GM18861 (cell line): ENCODE results near the gene TAPBP.
"Not testable (repeated sequence)": the region's sequence is repeated elsewhere in the genome, so short reads cannot be mapped to it uniquely, and the experiment has no call there.

ENCODE experiments used
- ATAC-seq: cut with Tn5 transposase; IDR thresholded peaks from one replicate; pipeline ENCODE4 v1.9.1; 2021; ENCODE audit not compliant: unreplicated experiment

The TAPBP gene

DNA sequence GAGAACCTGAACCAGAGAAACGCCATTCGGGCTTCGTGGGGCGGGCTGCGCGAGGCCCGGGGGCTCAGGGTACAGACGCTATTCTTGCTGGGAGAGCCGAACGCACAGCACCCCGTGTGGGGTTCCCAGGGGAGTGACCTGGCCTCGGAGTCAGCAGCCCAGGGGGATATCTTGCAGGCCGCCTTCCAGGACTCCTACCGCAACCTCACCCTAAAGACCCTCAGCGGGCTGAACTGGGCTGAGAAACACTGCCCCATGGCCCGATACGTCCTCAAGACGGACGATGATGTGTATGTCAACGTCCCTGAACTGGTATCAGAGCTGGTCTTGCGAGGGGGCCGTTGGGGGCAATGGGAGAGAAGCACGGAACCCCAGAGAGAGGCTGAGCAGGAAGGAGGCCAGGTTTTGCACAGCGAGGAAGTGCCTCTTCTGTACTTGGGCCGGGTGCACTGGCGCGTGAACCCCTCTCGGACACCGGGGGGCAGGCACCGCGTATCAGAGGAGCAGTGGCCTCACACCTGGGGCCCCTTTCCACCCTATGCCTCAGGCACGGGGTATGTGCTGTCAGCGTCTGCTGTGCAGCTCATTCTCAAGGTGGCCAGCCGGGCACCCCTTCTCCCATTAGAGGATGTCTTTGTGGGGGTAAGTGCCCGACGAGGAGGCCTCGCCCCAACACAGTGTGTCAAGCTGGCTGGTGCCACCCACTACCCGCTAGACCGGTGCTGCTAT, 36.1 kb downstream of the TAPBP start:
- ATAC-seq, result no peak

DNA sequence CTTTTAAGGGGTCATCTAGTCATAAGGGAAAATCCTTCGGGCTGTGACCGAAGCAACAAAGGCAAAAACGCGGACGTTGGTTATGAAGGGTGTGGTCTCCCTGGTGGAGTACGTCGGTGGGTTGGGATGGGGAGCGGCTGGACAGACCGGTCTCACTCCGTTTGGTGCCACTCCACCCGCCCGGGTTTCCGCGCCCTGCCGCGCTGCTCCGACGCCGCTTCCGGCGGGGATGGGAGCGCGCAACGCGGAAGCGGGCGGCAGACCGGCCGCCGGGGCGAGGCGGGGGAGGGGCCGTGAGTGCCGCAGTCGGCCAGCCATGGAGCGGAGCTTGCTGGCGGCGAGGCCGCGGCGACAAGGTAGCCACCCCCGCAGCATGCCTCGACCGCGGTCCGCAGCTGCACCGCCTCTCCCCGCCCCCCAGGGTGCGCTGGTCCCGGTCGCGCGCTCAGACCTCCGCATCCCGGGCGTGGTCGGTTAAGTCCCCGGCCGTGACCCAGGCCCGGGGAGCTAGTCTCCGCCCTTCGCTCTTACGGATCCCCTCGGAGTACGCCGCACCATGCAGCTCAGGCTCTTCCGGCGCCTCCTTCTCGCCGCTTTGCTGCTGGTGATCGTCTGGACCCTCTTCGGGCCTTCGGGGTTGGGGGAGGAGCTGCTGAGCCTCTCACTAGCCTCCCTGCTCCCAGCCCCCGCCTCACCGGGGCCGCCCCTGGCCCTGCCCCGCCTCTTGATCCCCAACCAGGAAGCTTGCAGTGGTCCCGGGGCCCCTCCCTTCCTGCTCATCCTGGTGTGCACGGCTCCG, 36.8 kb downstream of the TAPBP start, which contains the start of gene B3GALT4:
TSS of gene B3GALT4 (plus strand) at position 260 of the 799 bp plus-strand sequence. CDS start at position 557, 297 bp downstream.
- peak; percentile 32 for ATAC-seq

DNA sequence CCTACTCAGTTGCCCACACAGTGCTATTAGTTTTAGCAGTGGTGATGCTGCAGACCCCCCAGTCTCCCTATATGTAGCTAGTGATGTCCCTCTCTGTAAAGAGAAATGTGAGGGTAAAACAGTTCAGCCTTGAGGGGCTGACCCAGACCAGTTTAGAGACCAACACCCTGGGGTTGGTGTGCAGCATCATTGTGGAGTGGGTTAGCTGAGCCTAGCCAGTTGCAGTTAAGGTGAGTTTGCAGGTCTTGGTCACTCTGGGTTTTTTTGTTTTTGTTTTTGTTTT, 37.4 kb downstream of the TAPBP start:
- ATAC-seq, result no peak

DNA sequence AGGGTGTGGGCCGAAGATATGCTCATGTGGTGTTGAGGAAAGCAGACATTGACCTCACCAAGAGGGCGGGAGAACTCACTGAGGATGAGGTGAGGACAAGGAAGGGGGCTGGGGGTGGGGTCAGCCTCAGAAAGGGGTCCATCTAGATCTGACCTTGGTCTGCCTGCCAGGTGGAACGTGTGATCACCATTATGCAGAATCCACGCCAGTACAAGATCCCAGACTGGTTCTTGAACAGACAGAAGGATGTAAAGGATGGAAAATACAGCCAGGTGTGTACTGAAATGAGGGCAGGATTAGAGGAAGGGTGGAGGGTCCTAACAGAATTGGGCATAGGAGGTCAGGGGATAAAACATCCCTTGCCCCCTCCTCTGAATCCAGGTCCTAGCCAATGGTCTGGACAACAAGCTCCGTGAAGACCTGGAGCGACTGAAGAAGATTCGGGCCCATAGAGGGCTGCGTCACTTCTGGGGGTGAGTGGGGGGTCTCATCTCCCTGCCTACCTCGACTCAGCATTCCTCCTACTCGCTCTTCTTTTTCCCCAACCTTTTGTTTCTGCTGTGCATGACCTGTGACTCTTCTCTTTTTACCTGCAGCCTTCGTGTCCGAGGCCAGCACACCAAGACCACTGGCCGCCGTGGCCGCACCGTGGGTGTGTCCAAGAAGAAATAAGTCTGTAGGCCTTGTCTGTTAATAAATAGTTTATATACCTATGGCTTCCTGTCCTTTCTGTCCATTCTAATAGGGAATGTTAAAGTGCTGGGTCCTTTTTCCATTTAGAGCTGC, 37.9 kb downstream of the TAPBP start:
- ATAC-seq, result not testable (repeated sequence)

DNA sequence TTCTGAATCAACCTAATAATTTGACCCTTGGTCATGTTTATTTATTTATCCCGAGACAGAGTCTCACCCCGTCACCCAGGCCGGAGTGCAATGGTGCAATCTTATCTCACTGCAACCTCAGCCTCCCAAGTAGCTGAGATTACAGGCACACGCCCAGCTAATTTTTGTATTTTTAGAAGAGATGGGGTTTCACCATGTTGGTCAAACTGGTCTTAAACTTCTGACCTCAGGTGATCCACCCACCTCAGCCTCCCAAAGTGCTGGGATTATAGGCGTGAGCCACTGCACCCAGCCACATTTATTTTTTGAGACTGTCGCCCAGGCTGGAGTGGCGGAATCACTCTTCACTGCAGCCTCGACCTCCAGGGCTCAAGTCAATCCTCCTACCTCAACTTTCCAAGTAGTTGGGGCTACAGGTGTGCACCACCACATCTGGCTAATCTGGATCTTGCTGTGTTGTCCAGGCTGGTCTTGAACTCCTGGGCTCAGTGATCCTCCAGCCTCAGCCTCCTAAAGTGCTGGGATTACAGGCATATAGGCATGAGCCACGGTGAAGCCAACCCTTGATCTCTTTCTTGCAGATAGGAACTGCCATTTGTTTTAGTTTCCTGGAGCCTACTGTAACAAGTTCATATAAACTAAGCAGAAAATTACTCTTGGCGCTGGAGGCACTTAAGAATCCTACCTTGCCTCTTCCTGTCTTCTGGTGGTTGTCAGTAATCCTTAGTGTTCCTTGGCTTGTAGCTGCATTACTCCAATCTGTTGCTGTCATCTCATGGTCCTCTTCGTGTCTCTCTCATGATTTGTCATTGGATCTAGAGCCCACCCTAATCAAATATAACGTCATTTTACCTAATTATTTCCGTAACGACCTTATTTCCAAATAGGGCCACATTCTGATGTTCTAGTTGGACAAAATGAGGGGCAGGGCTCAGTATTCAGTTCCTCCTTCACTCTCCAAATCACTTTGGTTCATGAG, 39.7 kb downstream of the TAPBP start:
- ATAC-seq, result no peak

DNA sequence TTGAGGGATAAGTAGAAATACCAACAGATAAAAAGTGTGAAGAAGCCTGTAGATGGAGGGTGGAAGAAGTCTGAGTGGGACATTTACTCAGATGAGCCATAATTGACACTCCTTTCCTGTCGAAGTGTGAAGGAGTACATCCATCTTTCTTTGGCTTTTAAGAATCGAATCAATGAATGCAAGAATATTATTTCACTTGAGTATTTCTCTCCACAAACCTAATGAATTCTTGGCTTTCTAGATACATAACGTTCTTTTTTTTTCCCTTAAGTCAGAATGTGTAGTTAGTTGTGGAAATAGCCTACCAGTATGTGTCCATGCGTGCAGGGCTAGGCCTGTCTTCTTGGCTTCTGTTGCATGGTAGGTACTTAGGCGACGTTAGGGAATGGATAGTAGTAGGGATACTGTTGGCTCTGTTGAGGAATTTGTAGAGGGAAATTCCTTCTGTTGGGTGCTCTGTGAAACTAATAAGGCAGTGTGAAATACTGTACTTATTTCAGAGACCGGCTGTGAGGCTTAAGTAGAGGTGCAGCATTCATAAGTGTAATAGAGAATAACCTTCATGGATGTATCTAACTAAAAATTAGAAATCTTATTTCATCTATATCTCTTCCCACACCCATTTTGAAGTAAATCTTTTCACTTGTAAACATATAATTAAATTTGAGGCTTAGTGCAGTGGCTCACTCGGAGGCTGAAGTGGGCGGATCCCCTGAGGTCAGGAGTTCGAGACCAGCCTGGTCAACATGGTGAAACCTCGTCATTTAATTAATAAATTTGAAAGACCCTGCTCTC, 40.6 kb downstream of the TAPBP start:
- ATAC-seq, result no peak

GRCh38 chr6:33272275-33273128, 41.4 kb downstream of the TAPBP start:
- no peak for ATAC-seq

GRCh38 chr6:33271468-33272274, 42.2 kb downstream of the TAPBP start, which contains the start of the genes RPS18 and VPS52:
Gene RPS18, plus strand, starts transcription at chr6:33272075. Its CDS starts 45 bp downstream, at chr6:33272120.
Gene VPS52, minus strand, starts transcription at chr6:33271876. Its CDS starts 201 bp downstream, at chr6:33271675.
- ATAC-seq, result peak; percentile 72

DNA sequence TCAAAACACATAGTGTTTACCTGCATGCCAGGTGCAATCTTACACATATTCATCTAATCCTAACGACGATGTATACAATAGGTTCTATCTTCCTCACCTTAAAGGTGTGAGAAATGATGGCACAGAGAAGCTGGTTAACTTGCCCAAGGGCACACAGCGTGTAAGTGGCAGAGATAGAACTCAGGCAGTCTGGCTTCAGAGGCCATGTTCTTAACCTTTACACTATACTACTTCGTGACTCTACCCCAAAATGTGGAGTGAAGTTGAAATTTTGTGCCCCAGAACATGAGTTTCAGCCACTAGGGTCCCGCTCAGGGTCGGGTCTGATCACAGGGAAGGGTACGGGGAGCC, 42.8 kb downstream of the TAPBP start:
- ATAC-seq, result no peak

- no peak for ATAC-seq
Measured at GRCh38 chr6:33264015-33264414, 49.9 kb downstream of the TAPBP start.

DNA sequence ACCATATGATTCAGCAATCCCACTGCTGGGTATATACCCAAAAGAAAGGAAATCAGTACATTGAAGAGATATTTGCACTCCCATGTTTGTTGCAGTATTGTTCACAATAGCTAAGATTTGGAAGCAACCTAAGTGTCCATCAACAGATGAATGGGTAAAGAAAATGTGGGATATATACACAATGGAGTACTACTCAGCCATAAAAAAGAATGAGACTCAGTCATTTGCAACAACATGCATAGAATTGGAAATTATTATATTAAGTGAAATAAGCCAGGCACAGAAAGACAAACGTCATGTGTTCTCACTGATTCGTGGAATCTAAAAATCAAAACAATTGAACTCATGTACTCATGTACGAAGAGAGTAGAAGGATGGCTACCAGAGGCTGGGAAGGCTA, 51.4 kb downstream of the TAPBP start:
- ATAC-seq, result not testable (repeated sequence)

DNA sequence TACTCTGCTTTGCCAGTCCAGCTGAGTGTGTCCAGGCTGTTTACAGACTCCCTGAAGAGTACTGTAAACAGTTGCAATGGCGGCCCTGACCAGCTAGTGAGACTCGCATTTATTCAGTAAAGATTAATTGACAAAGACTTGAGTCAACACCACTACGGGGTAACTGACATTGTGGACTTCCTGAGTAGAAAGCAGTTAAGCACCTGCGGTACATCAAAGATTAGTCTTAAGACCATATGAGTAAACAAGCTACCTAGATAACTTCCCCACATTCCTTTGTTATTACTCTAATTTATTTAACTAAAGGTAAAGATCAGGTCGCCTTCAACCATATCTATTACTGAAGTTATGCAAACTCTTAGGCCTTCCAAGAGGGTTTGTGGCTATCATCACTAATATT, 54.8 kb downstream of the TAPBP start:
- no peak for ATAC-seq

- ATAC-seq, result no peak
Measured at GRCh38 chr6:33254591-33254990, 59.3 kb downstream of the TAPBP start.

DNA sequence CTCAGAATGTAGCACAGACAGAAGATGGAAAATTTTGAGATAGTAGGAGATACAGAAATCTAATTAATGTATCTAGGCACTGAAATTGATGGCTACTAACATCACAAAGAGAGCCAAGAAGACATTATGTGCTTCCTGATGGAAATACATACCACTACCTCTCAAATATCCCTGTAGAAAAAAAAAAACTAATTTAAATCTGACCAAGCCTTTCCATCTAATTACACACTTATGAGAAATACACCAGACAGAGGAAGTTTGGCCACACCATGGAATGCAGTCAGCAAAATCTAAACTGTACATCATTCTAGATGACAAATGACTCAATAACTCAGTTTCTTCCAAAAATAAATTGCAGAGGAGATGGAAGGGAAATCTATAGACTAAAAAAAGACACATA, 61.1 kb downstream of the TAPBP start:
- no peak for ATAC-seq

DNA sequence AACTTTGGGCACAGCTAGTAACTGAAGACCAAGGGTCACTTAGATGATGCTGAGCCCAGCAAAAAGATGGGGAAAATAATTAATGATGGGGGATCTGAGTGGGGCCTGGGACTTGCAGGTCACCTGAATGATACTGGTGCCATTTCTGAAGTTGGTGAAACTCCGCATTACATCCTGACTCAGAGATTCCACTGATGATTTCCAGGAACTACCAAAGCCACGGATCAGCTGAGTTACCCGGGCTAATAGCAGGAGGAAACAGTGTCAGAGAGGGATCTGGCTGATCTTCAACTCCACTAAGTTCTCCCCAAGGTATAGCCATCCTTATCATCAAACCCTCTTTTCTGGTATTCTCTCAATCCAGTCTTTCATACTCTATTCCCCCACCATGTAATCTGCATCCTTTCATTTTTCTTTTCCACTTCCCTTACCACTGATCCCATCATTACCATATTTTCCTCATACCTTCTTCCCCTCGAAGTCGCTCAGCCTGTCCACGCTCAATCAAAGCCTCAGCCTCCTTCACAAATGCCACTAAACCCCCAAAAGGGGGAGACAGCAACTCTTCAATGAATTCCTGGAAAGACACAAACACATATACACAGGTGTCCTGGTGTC, 62.4 kb downstream of the TAPBP start:
- ATAC-seq, result no peak

- no peak for ATAC-seq
Measured at GRCh38 chr6:33250731-33251130, 63.1 kb downstream of the TAPBP start.
